HuH-7.5 (cell line): ENCODE data around the gene SCARB2.
"Not testable (repeated sequence)": the region's sequence is repeated elsewhere in the genome, so short reads cannot be mapped to it uniquely, and the experiment has no call there.

Experiments
- DNase-seq: peaks from one replicate; pipeline ENCODE4 v3.0.0; 2011; ENCODE audit warnings: low spot score

The SCARB2 gene

GRCh38 chr4:76213415-76214176, at the start of gene SCARB2:
Gene SCARB2 (minus strand): TSS chr4:76213824. CDS start chr4:76213543, 281 bp downstream.
- peak; percentile 62 for DNase-seq

- DNase-seq = no peak
Measured at GRCh38 chr4:76260571-76260970, 46.9 kb upstream of the SCARB2 start.

GRCh38 chr4:76257824-76258223, 44.2 kb upstream of the SCARB2 start:
- DNase-seq = no peak

- no peak for DNase-seq
Measured at GRCh38 chr4:76256968-76257367, 43.3 kb upstream of the SCARB2 start.

GRCh38 chr4:76256032-76256431, 42.4 kb upstream of the SCARB2 start:
- no peak for DNase-seq

GRCh38 chr4:76253511-76253910, 39.9 kb upstream of the SCARB2 start:
- DNase-seq = no peak

- DNase-seq = no peak
Measured at GRCh38 chr4:76252271-76252653, 38.6 kb upstream of the SCARB2 start.

- peak; percentile 53 for DNase-seq
Measured at GRCh38 chr4:76251441-76252270, 38.0 kb upstream of the SCARB2 start, which contains the start of gene FAM47E. Gene FAM47E (plus strand): TSS chr4:76251721. CDS start chr4:76251747, 26 bp downstream.

GRCh38 chr4:76250962-76251361, 37.3 kb upstream of the SCARB2 start:
- no peak for DNase-seq

GRCh38 chr4:76246852-76247251, 33.2 kb upstream of the SCARB2 start:
- no peak for DNase-seq

- no peak for DNase-seq
Measured at GRCh38 chr4:76246025-76246424, 32.4 kb upstream of the SCARB2 start.

GRCh38 chr4:76243877-76244276, 30.3 kb upstream of the SCARB2 start:
- not testable (repeated sequence) for DNase-seq

GRCh38 chr4:76240236-76240635, 26.6 kb upstream of the SCARB2 start:
- DNase-seq = no peak

- no peak for DNase-seq
Measured at GRCh38 chr4:76238701-76239100, 25.1 kb upstream of the SCARB2 start.

- no peak for DNase-seq
Measured at GRCh38 chr4:76238236-76238635, 24.6 kb upstream of the SCARB2 start.

- no peak for DNase-seq
Measured at GRCh38 chr4:76235915-76236314, 22.3 kb upstream of the SCARB2 start.

GRCh38 chr4:76235407-76235806, 21.8 kb upstream of the SCARB2 start:
- DNase-seq = no peak

GRCh38 chr4:76234679-76235044, 21.0 kb upstream of the SCARB2 start:
- no peak for DNase-seq

GRCh38 chr4:76233967-76234678, 20.5 kb upstream of the SCARB2 start:
- DNase-seq = no peak

- DNase-seq = no peak
Measured at GRCh38 chr4:76233529-76233928, 19.9 kb upstream of the SCARB2 start.

- no peak for DNase-seq
Measured at GRCh38 chr4:76233083-76233482, 19.5 kb upstream of the SCARB2 start.

GRCh38 chr4:76232681-76233080, 19.1 kb upstream of the SCARB2 start:
- DNase-seq = no peak

- no peak for DNase-seq
Measured at GRCh38 chr4:76226418-76226817, 12.8 kb upstream of the SCARB2 start.
